Gastroesophageal sphincter (tissue), 4 donors: ENCODE results near the gene TEX264. TPM values are rescaled to one million over a fixed set of nuclear protein-coding genes. Genes with fewer than 3 reads are reported as not detected.

ENCODE experiments used
- ATAC-seq: fragments of 150-250 bp; one replicate; pipeline ENCODE4 v1.9.1; 2016; ENCODE audit warnings: mild to moderate bottlenecking, moderate library complexity
- H3K27ac ChIP-seq, 4 donors: fragments of 200-600 bp; sonication (generic) in 3 of 4; 1 replicate in 3 of 4; 2 replicates in 1 of 4; pipeline ENCODE4 v1.5.1; 2016 to 2019
- H3K27me3 ChIP-seq: fragments of 200-600 bp; sonication (generic); one replicate; pipeline ENCODE4 v1.5.1; 2019
- H3K36me3 ChIP-seq, 2 donors: fragments of 200-600 bp; sonication (generic); one replicate each; pipeline ENCODE4 v1.5.1; 2019; ENCODE audit warnings: control low read depth in 1 of 2
- H3K4me1 ChIP-seq, 3 donors: fragments of 200-600 bp; sonication (generic); 1 replicate in 2 of 3; 2 replicates in 1 of 3; pipeline ENCODE4 v1.5.1; 2016 to 2019; ENCODE audit warnings: control low read depth in 2 of 3
- H3K4me3 ChIP-seq, 2 donors: fragments of 200-600 bp; sonication (generic); one replicate each; pipeline ENCODE4 v1.5.1; 2019; ENCODE audit warnings: mild to moderate bottlenecking in 1 of 2, moderate library complexity in 1 of 2
- H3K9me3 ChIP-seq, 3 donors: fragments of 200-600 bp; sonication (generic); one replicate each; pipeline ENCODE4 v1.5.1; 2017 to 2019; ENCODE audit warnings: control low read depth in 2 of 3
- CTCF ChIP-seq, 4 experiments: fragments of 200-600 bp in 2 of 4; fragments of 450-650 bp in 2 of 4; sonication (generic) in 1 of 4; IDR thresholded peaks; one replicate each; pipeline ENCODE4 v1.5.1; 2017 to 2019; ENCODE audit warnings: antibody characterized with exemption in 4 of 4, mild to moderate bottlenecking in 2 of 4, moderate library complexity in 2 of 4
- EP300 ChIP-seq: sonication (generic); formaldehyde crosslinking; IDR thresholded peaks from one replicate; pipeline ENCODE4 v1.6.1; 2017; ENCODE audit warnings: antibody characterized with exemption, mild to moderate bottlenecking
- POLR2A ChIP-seq, 2 donors: fragments of 450-650 bp; IDR thresholded peaks; one replicate each; pipeline ENCODE4 v1.6.1; 2017; ENCODE audit warnings: antibody characterized with exemption in 2 of 2, mild to moderate bottlenecking in 2 of 2, moderate library complexity in 1 of 2
- POLR2AphosphoS5 ChIP-seq: sonication (generic); formaldehyde crosslinking; IDR thresholded peaks from one replicate; pipeline ENCODE4 v1.6.1; 2017; ENCODE audit warnings: antibody characterized with exemption
- WGBS, 2 donors: methylation state at CpG; one replicate each; pipeline ENCODE4 v1.1.5; 2018; ENCODE audit warnings: low coverage in 1 of 2; 5-methylcytosine and 5-hydroxymethylcytosine counted together
- total RNA-seq, 4 donors: library from RNA; depleted of rRNA; stranded (reverse); fragments of >200 nt; gene quantifications; one replicate each; pipeline ENCODE4 v1.1.0, GENCODE V29; 2016

TEX264 gene
- total RNA-seq, 4 donors from 2014 or later = 43.9 to 67.5 (median 51.4) TPM

- no peak for TF ChIP-seq POLR2A (IDR thresholded peaks at IDR 0.05)
- TF ChIP-seq POLR2AphosphoS5 = no peak
- TF ChIP-seq CTCF (IDR thresholded peaks at IDR 0.05) = no peak
- no peak for TF ChIP-seq EP300
- ATAC-seq = no peak
- 62 to 69% methylated on average over 6 to 7 of the region's 14 CpGs for WGBS, 2 donors
Measured at GRCh38 chr3:51687431-51688205, 16.6 kb downstream of the TEX264 start.

GRCh38 chr3:51688206-51688600, 17.2 kb downstream of the TEX264 start:
- Histone ChIP-seq H3K27me3 (no peaks in the 10 kb centered on the region), H3K4me3 (no peak overlapping the region), H3K4me1 (peaks cover 0 to 48% (median 4%) of the 10 kb centered on the region in 3 donors), H3K36me3 (peaks cover 0 to 98% of the 10 kb centered on the region in 2 donors), H3K9me3 (no peaks in the 10 kb centered on the region), H3K27ac (no peak overlapping the region)
- no peak for TF ChIP-seq POLR2AphosphoS5
- no peak for TF ChIP-seq CTCF (IDR thresholded peaks at IDR 0.05)
- no peak for TF ChIP-seq POLR2A (IDR thresholded peaks at IDR 0.05)
- no peak for TF ChIP-seq EP300
- 71 to 89% methylated on average over 2 to 3 of the region's 3 CpGs for WGBS, 2 donors
- ATAC-seq = no peak

More at GRCh38 chr3:51687431-51688205, 16.6 kb downstream of the TEX264 start:
- Histone ChIP-seq H3K4me1 (peaks cover 0 to 53% (median 4%) of the 10 kb centered on the region in 3 donors), H3K4me3 (no peak overlapping the region), H3K27ac (peak overlapping the region in 3 of 4 donors; percentile 65 to 73 (median 71)), H3K36me3 (peaks cover 0 to 92% of the 10 kb centered on the region in 2 donors), H3K9me3 (no peaks in the 10 kb centered on the region), H3K27me3 (no peaks in the 10 kb centered on the region)

- Histone ChIP-seq H3K27ac (no peak overlapping the region), H3K9me3 (no peaks in the 10 kb centered on the region), H3K4me1 (peaks cover 0 to 23% (median 0%) of the 10 kb centered on the region in 3 donors), H3K4me3 (no peak overlapping the region), H3K36me3 (peaks cover 0 to 99% of the 10 kb centered on the region in 2 donors), H3K27me3 (no peaks in the 10 kb centered on the region)
- WGBS, 2 donors = no CpG with 5 or more reads among the region's 5 CpGs
- ATAC-seq = no peak
- TF ChIP-seq POLR2AphosphoS5 (no peak), CTCF (IDR thresholded peaks at IDR 0.05) (no peak), POLR2A (IDR thresholded peaks at IDR 0.05) (no peak), EP300 (no peak)
Measured at GRCh38 chr3:51691021-51691420, 20.0 kb downstream of the TEX264 start.

- Histone ChIP-seq H3K4me1 (peaks cover 0 to 13% (median 0%) of the 10 kb centered on the region in 3 donors), H3K4me3 (no peak overlapping the region), H3K9me3 (no peaks in the 10 kb centered on the region), H3K36me3 (peaks cover 0 to 99% of the 10 kb centered on the region in 2 donors), H3K27ac (no peak overlapping the region), H3K27me3 (no peaks in the 10 kb centered on the region)
- TF ChIP-seq POLR2A (IDR thresholded peaks at IDR 0.05) (no peak), POLR2AphosphoS5 (no peak), EP300 (no peak), CTCF (IDR thresholded peaks at IDR 0.05) (no peak)
- no peak for ATAC-seq
- WGBS, 2 donors = 71% methylated on average over 3 of the region's 3 CpGs; no CpG with 5 or more reads in 1 of the 2 donors
Measured at GRCh38 chr3:51691949-51692348, 20.9 kb downstream of the TEX264 start.

- no peaks in the 10 kb centered on the region for H3K27me3 ChIP-seq
- no peak for ATAC-seq
- no peak overlapping the region for H3K27ac ChIP-seq
- WGBS, 2 donors = 87 to 95% methylated on average over 4 of the region's 8 CpGs
- no peak for TF ChIP-seq CTCF (IDR thresholded peaks at IDR 0.05)
- no peak for TF ChIP-seq POLR2AphosphoS5
- no peak for TF ChIP-seq EP300
- no peak for TF ChIP-seq POLR2A (IDR thresholded peaks at IDR 0.05)
- H3K4me1 ChIP-seq = peaks cover 0 to 3% (median 0%) of the 10 kb centered on the region in 3 donors
- peaks cover 0 to 100% of the 10 kb centered on the region in 2 donors for H3K36me3 ChIP-seq
- H3K4me3 ChIP-seq = no peak overlapping the region
- no peaks in the 10 kb centered on the region for H3K9me3 ChIP-seq
Measured at GRCh38 chr3:51692980-51693395, 21.9 kb downstream of the TEX264 start.
